GM20000 (cell line): ENCODE data around the gene SEC23IP.

ENCODE experiments used
- DNase-seq: peaks from one replicate; pipeline ENCODE4 v3.0.0; 2012; ENCODE audit warnings: low spot score
- TF ChIP-seq, protein P1 (sequence below): IDR thresholded peaks from 2 replicates; pipeline ENCODE4 v1.5.1; 2012; ENCODE audit warnings: mild to moderate bottlenecking, control low read depth; ENCODE audit errors: extremely low read depth, missing control alignments

Gene SEC23IP

DNA sequence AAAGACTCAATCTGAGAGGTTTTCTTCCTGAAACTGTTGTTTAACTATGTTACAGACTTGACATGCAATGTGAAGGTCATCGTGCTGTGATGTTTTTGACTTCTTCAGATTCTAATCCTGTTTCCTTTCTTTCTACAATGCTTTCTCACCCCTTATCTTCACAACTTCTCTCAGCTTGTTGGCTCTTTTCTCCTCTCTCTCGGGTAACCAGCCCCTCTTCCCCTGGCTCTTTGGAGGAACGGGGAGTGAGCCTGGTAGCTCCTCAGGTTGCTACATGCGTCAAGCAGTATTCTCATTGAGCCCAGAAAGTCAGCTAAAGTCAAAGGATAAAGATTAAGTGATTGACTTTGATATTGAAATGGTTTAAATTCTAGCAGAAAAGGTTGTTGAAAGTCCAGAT is 40.1 kb downstream of the SEC23IP start:
- TF ChIP-seq, protein P1, sequence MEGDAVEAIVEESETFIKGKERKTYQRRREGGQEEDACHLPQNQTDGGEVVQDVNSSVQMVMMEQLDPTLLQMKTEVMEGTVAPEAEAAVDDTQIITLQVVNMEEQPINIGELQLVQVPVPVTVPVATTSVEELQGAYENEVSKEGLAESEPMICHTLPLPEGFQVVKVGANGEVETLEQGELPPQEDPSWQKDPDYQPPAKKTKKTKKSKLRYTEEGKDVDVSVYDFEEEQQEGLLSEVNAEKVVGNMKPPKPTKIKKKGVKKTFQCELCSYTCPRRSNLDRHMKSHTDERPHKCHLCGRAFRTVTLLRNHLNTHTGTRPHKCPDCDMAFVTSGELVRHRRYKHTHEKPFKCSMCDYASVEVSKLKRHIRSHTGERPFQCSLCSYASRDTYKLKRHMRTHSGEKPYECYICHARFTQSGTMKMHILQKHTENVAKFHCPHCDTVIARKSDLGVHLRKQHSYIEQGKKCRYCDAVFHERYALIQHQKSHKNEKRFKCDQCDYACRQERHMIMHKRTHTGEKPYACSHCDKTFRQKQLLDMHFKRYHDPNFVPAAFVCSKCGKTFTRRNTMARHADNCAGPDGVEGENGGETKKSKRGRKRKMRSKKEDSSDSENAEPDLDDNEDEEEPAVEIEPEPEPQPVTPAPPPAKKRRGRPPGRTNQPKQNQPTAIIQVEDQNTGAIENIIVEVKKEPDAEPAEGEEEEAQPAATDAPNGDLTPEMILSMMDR: no peak
- no peak for DNase-seq

DNA sequence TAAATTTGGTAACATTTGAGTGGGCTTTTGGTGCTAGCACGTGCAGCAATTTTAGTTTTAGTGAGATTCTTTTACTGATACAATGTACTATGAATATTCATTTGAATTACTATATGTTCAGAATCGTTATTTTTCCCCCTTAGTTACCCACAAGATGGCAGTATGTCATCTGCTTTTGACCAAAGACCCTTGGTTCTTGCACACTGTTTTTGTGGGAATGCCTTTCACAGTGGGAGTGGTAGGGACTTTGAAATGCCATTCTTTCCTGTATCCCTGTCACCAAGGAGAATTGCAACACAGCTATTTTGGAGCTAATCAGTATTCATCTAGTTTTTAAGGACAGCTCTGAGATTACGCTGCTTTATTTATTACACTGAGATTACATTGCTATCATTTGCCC is 40.6 kb downstream of the SEC23IP start:
- TF ChIP-seq, protein P1: no peak
- no peak for DNase-seq

DNA sequence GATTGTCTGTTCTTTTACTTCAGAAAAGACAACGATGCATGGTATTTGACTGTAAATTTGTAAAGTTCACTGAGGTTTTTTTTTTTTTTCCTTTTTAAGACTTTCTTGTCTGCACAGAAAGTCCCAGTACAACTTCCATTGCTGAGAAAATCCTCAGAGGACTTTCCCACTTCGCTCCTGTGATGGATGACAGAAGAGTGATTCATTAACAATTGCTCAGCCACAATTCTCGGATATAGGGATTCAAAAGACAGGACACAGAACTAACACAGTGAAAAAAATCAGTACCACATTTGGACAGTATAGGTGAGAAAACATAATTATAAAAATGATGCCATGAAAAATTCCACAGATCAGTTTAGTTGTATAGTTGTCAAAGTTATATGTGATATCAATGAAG is 48.0 kb downstream of the SEC23IP start:
- TF ChIP-seq, protein P1: no peak
- DNase-seq: no peak

DNA sequence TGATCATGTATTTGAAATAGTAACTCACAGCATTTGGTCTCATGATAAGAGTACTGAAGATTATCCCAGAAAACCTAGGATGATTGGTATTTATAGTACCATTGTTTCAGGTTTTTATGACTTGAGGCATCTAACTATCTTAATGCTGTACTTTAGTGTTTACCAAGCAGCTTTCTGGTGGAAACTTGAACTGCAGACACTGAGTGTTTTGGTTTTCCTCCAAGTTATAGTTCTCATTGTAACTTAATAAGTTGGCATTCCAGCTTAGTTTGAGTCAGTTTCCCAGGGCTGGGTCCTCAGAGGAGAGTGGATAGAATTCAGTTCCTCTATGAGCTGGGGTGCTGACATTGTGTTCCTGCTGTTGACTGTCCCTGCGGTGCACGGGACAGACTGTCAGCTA is 50.4 kb downstream of the SEC23IP start:
- TF ChIP-seq, protein P1: no peak
- no peak for DNase-seq

DNA sequence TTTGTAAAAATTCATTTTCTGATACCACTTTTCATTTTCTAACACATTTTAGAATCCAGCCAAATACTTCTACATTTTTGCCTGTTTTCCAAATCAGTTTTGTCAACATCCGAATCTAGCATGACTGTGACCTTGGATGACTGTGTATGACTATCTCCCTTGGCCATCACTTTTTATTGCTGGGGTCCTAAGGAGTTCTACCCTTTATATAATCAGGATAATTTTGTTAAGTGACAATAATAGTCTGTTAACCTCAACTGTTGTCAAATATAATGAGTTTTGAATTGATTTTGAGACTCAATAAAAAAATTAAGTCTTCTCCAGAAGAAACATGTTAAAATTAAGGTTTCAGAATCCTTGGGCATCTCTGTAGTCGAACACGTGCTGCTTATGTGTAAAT is 53.3 kb downstream of the SEC23IP start:
- DNase-seq: no peak
- TF ChIP-seq, protein P1: no peak

DNA sequence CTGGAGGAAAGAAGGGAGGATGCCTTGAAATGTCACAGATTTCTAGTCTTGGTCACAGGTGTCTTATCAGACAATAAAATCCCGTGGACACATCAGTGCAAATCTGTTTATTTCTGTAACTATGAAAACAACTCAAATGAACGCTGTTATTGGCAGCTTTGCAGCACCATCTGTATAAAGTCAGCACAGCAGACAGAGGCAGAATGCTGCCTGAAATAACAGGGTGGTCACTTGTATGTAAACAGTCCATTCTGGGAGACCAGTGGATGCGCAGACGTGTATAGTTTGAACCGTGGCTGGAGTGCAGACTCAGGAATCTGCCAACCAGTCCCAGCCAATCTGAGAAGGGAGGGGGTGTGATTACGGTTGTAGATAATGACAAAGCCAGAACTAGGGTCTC is 54.8 kb downstream of the SEC23IP start:
- DNase-seq: no peak
- TF ChIP-seq, protein P1: no peak

DNA sequence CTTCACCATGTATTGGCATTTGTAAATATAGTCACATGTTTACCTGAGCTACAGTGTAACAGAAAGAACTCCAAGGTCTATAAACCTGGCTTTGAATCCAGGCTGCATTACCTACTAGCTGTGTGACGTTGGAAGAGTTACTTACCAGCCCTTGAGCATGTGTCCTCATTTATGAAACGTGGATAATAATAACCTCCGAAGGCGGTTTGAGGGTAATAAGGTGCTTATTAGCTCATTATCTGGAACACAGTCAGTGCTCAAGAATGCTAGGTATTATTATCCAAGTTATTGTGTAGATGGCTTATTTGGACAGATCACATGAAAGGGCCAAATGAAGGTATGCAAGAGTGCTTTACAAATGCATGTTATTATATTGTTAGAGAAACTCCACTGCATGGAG is 64.9 kb downstream of the SEC23IP start:
- TF ChIP-seq, protein P1: no peak
- no peak for DNase-seq
